Tibial artery (tissue), 4 donors: ENCODE results near the gene C1QTNF1.

Experiments
- DNase-seq, 2 donors: peaks; one replicate each; pipeline ENCODE4 v3.0.0-alpha.2; 2019
- H3K27ac ChIP-seq, 2 donors: fragments of 200-600 bp; sonication (generic) in 1 of 2; 1 replicate in 1 of 2; 2 replicates in 1 of 2; pipeline ENCODE4 v1.5.1; 2018 to 2019; ENCODE audit warnings: mild to moderate bottlenecking in 1 of 2
- H3K27me3 ChIP-seq, 2 donors: fragments of 200-600 bp; sonication (generic) in 1 of 2; one replicate each; pipeline versions ENCODE4 v1.5.1 to v1.6.0; 2016 to 2019
- H3K36me3 ChIP-seq, 3 donors: fragments of 200-600 bp; sonication (generic) in 2 of 3; one replicate each; pipeline ENCODE4 v1.5.1; 2016 to 2019; ENCODE audit warnings: mild to moderate bottlenecking in 2 of 3
- H3K4me1 ChIP-seq, 4 donors: fragments of 200-600 bp; sonication (generic) in 2 of 4; 1 replicate in 3 of 4; 2 replicates in 1 of 4; pipeline ENCODE4 v1.5.1; 2016 to 2019
- H3K4me3 ChIP-seq, 2 donors: fragments of 200-600 bp; sonication (generic) in 1 of 2; 1 replicate in 1 of 2; 2 replicates in 1 of 2; pipeline ENCODE4 v1.5.1; 2018 to 2019; ENCODE audit warnings: mild to moderate bottlenecking in 2 of 2
- H3K9me3 ChIP-seq, 3 donors: fragments of 200-600 bp; sonication (generic) in 1 of 3; one replicate each; pipeline ENCODE4 v1.5.1; 2016 to 2019
- intact Hi-C: fragments of 100-400 bp; cut with DNase I; formaldehyde crosslinking; loops from one replicate; pipeline ENCODE4 v1.15.0; 2023; ENCODE audit warnings: low total_unique reads
- TF ChIP-seq, protein P1 (sequence below), 2 experiments: fragments of 200-600 bp in 1 of 2; fragments of 450-650 bp in 1 of 2; IDR thresholded peaks; one replicate each; pipeline ENCODE4 v1.5.1; 2017 to 2019; ENCODE audit warnings: antibody characterized with exemption in 2 of 2, mild to moderate bottlenecking in 1 of 2, moderate library complexity in 1 of 2

The C1QTNF1 gene

DNA sequence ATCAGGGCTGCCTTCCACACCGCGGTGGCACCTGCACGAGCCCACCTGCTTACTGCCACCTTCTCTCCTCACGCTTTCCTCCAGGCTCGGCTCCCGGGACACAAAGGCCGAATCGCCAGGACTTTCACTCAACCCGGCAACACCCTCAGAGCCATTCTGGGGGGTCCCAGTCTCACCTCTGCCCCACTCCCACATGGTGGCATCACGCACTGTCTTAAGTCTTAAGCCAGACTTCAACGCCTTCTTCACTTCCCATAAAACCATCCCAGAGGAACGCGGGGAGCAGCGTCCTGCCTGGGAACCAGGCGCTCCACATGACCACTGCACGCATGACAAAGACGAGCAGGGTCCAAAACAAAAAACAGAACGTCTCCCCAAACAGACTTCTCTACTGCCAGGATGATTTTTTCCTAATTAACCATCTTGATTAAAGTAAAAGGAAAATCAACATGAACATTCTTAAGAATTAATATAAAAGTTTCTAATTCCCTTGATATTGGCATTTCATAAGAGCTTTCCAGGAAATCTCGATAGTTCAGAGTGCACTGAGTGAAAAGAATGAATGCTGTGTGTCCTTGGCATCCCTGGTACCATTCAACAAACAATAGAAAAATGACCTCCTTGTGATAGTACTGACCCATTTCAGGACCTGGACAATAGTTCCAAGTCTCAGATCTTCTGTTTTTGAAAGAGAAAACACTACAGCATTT, 17.0 kb upstream of the C1QTNF1 start:
- no peak overlapping the region for H3K4me3 ChIP-seq
- peaks cover 0 to 55% (median 43%) of the 10 kb centered on the region in 4 donors for H3K4me1 ChIP-seq
- H3K27me3 ChIP-seq, result no peaks in the 10 kb centered on the region
- TF ChIP-seq, protein P1, sequence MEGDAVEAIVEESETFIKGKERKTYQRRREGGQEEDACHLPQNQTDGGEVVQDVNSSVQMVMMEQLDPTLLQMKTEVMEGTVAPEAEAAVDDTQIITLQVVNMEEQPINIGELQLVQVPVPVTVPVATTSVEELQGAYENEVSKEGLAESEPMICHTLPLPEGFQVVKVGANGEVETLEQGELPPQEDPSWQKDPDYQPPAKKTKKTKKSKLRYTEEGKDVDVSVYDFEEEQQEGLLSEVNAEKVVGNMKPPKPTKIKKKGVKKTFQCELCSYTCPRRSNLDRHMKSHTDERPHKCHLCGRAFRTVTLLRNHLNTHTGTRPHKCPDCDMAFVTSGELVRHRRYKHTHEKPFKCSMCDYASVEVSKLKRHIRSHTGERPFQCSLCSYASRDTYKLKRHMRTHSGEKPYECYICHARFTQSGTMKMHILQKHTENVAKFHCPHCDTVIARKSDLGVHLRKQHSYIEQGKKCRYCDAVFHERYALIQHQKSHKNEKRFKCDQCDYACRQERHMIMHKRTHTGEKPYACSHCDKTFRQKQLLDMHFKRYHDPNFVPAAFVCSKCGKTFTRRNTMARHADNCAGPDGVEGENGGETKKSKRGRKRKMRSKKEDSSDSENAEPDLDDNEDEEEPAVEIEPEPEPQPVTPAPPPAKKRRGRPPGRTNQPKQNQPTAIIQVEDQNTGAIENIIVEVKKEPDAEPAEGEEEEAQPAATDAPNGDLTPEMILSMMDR (IDR thresholded peaks at IDR 0.05), result no peak
- intact Hi-C loops, result loop anchor here (5.0 kb wide), 1 partner anchor 390 kb away; no protein-coding TSS in a partner anchor
- peaks cover 0 to 11% (median 0%) of the 10 kb centered on the region in 3 donors for H3K36me3 ChIP-seq
- no peak overlapping the region for H3K27ac ChIP-seq
- H3K9me3 ChIP-seq, result no peaks in the 10 kb centered on the region
- DNase-seq, result peak in 1 of 2 donors; percentile 58

DNA sequence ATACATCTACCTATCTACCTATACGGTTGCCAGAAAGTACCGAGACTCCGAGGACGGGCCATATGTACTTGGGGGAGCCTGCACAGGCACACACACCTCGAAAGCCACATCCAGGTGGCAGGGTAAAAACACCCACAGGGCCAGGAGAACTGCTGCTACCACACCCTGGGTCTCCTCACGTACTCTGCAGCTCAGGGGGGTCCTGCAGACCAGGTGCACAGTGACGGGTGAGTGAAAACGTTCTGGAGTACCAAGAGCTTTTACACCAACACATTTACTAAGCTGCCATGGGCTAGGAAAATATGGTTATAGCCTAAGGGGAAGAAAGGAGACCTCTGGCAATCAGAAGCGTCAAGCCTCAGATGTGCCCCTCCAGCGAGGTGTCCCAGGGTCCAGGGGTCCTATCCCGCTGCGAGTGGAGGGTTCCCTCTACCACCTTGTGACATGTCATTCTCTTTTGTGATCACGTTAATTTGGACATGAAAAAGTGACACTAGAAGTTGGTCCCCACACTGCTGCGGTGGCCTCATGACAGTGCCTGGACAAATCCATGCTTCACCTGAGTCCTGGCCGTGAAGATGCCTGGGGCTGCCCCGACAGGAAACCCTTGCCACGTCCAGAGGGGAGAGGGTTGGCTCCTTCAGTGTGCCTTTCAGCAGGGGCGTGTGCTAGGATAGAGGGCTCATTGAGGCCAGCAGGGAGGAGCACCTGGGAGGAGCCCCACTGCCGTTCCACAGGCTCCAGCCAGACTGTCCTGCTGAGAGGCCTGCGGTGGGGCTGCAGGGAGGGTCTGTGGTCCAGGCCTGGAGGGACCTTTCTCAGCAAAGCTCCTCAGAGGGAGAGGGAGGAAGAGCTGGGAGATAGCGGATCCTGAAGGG, 16.2 kb upstream of the C1QTNF1 start:
- H3K4me1 ChIP-seq, result peaks cover 0 to 54% (median 41%) of the 10 kb centered on the region in 4 donors
- DNase-seq, result peak in 1 of 2 donors; percentile 50

DNA sequence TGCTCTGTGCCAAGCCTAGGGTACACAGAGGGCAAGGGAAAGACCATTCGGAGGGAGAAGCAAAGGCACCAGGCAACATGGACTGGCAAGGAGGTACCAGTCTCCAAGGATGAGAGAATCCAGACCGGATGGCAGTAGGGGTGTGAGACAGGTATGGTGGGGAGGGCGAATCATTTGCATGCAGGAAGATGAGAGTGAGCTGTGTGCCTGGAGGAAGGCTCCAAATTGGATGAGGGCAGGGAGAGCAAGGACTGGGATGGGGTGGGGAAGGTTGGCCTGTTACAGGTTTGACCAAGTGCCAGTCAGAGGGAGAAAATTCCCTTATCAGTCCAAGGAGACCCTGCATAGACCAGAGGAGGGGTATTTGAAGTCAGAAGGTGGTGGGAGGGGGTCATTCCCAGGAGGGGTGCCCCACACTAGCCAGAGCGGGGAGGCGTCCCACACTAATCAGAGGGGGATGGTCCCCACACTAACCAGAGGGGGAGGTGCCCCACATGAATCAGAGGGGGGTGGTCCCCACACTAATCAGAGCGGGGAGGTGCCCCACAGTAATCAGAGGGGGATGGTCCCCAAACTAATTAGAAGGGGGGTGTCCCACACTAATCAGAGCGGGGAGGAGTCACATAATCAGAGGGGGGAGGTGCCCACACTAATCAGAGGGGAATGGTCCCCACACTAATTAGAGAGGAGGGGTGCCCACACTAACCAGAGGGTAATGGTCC, 15.1 kb upstream of the C1QTNF1 start:
- Histone ChIP-seq H3K4me3 (peak overlapping the region; percentile 85 to 99), H3K27me3 (no peaks in the 10 kb centered on the region), H3K36me3 (peaks cover 0 to 5% (median 0%) of the 10 kb centered on the region in 3 donors), H3K9me3 (no peaks in the 10 kb centered on the region), H3K4me1 (peaks cover 0 to 49% (median 37%) of the 10 kb centered on the region in 4 donors), H3K27ac (peak overlapping the region; percentile 92 to 96)
- peak; percentile 18 to 58 for DNase-seq
- intact Hi-C loops, result loop anchor here (5.0 kb wide), 1 partner anchor 388 kb away; no protein-coding TSS in a partner anchor
- TF ChIP-seq, protein P1 (IDR thresholded peaks at IDR 0.05), result no peak

More for the DNA sequence above, 16.2 kb upstream of the C1QTNF1 start:
- TF ChIP-seq, protein P1 (IDR thresholded peaks at IDR 0.05), result no peak
- Histone ChIP-seq H3K36me3 (peaks cover 0 to 8% (median 0%) of the 10 kb centered on the region in 3 donors), H3K4me3 (no peak overlapping the region), H3K27ac (peak overlapping the region in 1 of 2 donors; percentile 92), H3K27me3 (no peaks in the 10 kb centered on the region), H3K9me3 (no peaks in the 10 kb centered on the region)
- intact Hi-C loops, result loop anchor here (5.0 kb wide), 1 partner anchor 390 kb away; no protein-coding TSS in a partner anchor

DNA sequence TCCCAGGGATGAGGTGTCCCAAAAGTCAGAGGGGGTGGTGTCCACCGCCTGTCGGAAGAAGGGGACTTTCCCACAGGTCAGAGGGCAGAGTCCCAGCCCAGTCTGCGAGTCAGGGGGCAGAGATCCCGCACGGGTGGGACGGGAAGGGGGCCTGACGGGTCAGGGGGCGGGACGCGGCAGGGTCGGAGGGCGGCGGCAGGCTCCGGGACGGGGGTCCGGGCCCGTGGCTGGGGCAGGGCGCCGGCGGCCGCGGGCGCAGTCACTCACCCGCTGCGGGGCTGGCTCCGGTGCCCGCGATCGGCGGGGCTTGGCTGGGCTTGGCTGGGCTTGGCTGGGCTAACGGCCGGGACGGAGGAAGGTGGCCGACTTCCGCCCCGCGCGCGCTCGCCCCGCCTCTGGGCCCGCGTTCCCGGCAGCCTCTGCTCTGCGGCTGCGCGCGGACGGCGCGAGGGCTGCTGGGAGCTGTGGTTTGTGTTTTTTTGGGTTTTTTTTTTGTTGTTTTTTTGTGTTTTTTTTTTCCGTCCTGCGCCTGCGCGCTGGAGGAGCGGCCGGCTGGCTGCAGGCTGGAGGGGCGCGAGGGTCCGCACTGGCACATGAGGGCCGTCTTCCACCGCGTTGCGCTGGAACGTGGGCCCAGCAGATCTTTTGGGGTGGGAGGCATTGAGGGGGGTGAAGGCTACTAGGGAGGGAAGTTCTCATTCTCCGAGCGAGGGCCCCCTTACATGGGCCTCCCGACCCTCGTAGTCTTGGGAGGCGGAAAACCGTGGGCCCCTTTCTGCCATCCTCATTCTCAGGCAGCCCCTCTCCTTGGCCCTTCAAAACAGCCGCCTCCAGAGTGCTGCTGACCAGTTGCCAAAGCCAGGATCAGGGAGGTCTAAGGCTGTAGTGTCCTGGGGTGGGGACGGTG, 14.3 kb upstream of the C1QTNF1 start, which contains the start of gene CANT1:
CANT1 (minus strand) TSS at position 368 of the 907 bp plus-strand sequence. CDS start 12,142 bp downstream, outside the sequence.
- H3K9me3 ChIP-seq, result no peaks in the 10 kb centered on the region
- intact Hi-C loops, result loop anchor here (5.0 kb wide), 1 partner anchor 388 kb away; no protein-coding TSS in a partner anchor
- peaks cover 0 to 5% (median 0%) of the 10 kb centered on the region in 3 donors for H3K36me3 ChIP-seq
- TF ChIP-seq, protein P1 (IDR thresholded peaks at IDR 0.05), result no peak
- H3K27me3 ChIP-seq, result no peaks in the 10 kb centered on the region
- H3K27ac ChIP-seq, result peak within 1 kb of the TSS; percentile 92 to 96
- peaks cover 0 to 49% (median 37%) of the 10 kb centered on the region in 4 donors for H3K4me1 ChIP-seq
- H3K4me3 ChIP-seq, result peak within 1 kb of the TSS; percentile 85 to 99
- DNase-seq, result peak; percentile 74 to 90
